ENCODE results near the gene RNF157. TPM values are rescaled to one million over a fixed set of nuclear protein-coding genes. Genes with fewer than 3 reads are reported as not detected.

The RNF157 gene
- total and polyA plus RNA-seq, 12 donors, result 2.3 to 6.1 (median 4.5) TPM

GRCh38 chr17:76252040-76252954 lies 12.0 kb upstream of the RNF157 start:
- no peak overlapping the region for H3K4me3 ChIP-seq
- DNase-seq, result peak in 5 of 7 donors; percentile 44 to 71 (median 56)
- H3K9me3 ChIP-seq (replicated peaks in 1 of 3), result no peaks in the 10 kb centered on the region
- peak overlapping the region in 3 of 5 donors; percentile 23 to 85 (median 70) for H3K27ac ChIP-seq
- no peaks in the 10 kb centered on the region for H3K36me3 ChIP-seq (replicated peaks in 1 of 2)
- no peak for TF ChIP-seq POLR2A (IDR thresholded peaks at IDR 0.05)
- TF ChIP-seq CTCF (IDR thresholded peaks at IDR 0.05), result no peak
- 54 to 61% (median 59%) methylated on average over 11 of the region's 11 CpGs for WGBS, 4 donors
- H3K27me3 ChIP-seq, result no peaks in the 10 kb centered on the region
- H3K4me1 ChIP-seq (replicated peaks in 1 of 2), result peaks cover 0 to 10% of the 10 kb centered on the region in 2 donors
- intact Hi-C loops (cut with DNase I), result no loop called here

DNA sequence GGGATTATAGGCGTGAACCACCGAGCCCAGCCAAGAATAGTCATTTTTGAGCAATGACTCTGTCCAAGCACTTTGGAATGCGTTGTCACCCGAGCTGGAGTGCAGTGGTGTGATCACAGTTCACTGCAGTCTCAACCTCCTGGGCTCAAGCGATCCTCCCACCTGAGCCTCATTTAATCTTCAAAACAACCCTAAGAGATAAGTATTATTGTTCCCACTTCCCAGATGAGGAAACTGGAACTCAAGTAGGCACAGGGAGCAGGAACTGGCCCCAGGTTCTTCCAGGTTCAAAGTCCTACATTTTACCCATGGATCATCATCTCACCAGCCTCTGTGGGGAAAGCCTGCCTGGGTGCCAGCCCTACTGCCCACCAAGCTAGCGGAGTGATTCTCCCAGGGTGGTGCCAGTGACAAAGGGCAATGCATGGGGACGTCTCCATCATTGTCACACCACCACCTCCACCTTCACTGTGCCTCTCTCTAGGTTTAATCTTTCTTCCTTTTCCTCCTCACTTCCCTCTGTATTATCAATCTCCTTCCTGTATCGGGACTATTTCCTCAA lies 11.3 kb upstream of the RNF157 start:
- Histone ChIP-seq H3K27ac (peak overlapping the region in 3 of 5 donors; percentile 23 to 85 (median 70)), H3K27me3 (no peaks in the 10 kb centered on the region), H3K9me3 (replicated peaks in 1 of 3) (no peaks in the 10 kb centered on the region), H3K36me3 (replicated peaks in 1 of 2) (no peaks in the 10 kb centered on the region), H3K4me1 (replicated peaks in 1 of 2) (peaks cover 0 to 12% of the 10 kb centered on the region in 2 donors), H3K4me3 (no peak overlapping the region)
- no peak for TF ChIP-seq CTCF (IDR thresholded peaks at IDR 0.05)
- intact Hi-C loops (cut with DNase I), result no loop called here
- peak in 1 of 7 donors; percentile 31 for DNase-seq
- 74 to 77% (median 76%) methylated on average over 4 to 8 of the region's 8 CpGs for WGBS, 4 donors

GRCh38 chr17:76250141-76250540 lies 9.8 kb upstream of the RNF157 start:
- TF ChIP-seq CTCF (IDR thresholded peaks at IDR 0.05) (no peak), POLR2A (IDR thresholded peaks at IDR 0.05) (no peak)
- no peak overlapping the region for H3K27ac ChIP-seq
- no peaks in the 10 kb centered on the region for H3K36me3 ChIP-seq (replicated peaks in 1 of 2)
- intact Hi-C loops (cut with DNase I), result no loop called here
- DNase-seq, result peak in 1 of 7 donors; percentile 14
- no peaks in the 10 kb centered on the region for H3K27me3 ChIP-seq
- 74 to 85% (median 78%) methylated on average over 6 of the region's 6 CpGs for WGBS, 4 donors
- no peak overlapping the region for H3K4me3 ChIP-seq
- H3K4me1 ChIP-seq (replicated peaks in 1 of 2), result peaks cover 0 to 16% of the 10 kb centered on the region in 2 donors
- H3K9me3 ChIP-seq (replicated peaks in 1 of 3), result no peaks in the 10 kb centered on the region

- Histone ChIP-seq H3K9me3 (replicated peaks in 1 of 3) (no peaks in the 10 kb centered on the region), H3K4me3 (no peak overlapping the region), H3K27ac (no peak overlapping the region), H3K4me1 (replicated peaks in 1 of 2) (peaks cover 0 to 15% of the 10 kb centered on the region in 2 donors), H3K36me3 (replicated peaks in 1 of 2) (no peaks in the 10 kb centered on the region), H3K27me3 (no peaks in the 10 kb centered on the region)
- WGBS, 4 donors, result 60 to 69% (median 63%) methylated on average over 11 of the region's 11 CpGs
- TF ChIP-seq CTCF (IDR thresholded peaks at IDR 0.05), result no peak
- TF ChIP-seq POLR2A (IDR thresholded peaks at IDR 0.05), result no peak
- intact Hi-C loops (cut with DNase I), result no loop called here
- DNase-seq, result peak in 2 of 7 donors; percentile 47 to 48
Measured at GRCh38 chr17:76248013-76248782, 7.9 kb upstream of the RNF157 start.

Measured in adrenal gland (tissue), 12 donors.